DOHH2 (cell line): ENCODE results near the gene MST1.

Experiments
- H3F3A ChIP-seq: fragments of 200-600 bp; sonication (generic), shearing (Covaris generic); 2 replicates; pipeline ENCODE4 v1.6.0; 2016; ENCODE audit warnings: antibody characterized with exemption, mild to moderate bottlenecking; ENCODE audit not compliant: control insufficient read depth, insufficient read depth
- H3K27ac ChIP-seq: fragments of 200-600 bp; sonication (generic); 2 replicates; pipeline ENCODE4 v1.5.1; 2014; ENCODE audit warnings: low read depth, mild to moderate bottlenecking, low read length, moderate library complexity
- H3K27me3 ChIP-seq: fragments of 200-600 bp; sonication (generic); 2 replicates; pipeline ENCODE4 v1.6.1; 2014; ENCODE audit warnings: mild to moderate bottlenecking, low read length, mixed read lengths; ENCODE audit not compliant: control insufficient read depth
- H3K36me3 ChIP-seq: fragments of 200-600 bp; sonication (generic); 2 replicates; pipeline ENCODE4 v1.6.1; 2014; ENCODE audit warnings: mild to moderate bottlenecking, low read length, moderate library complexity, mixed read lengths; ENCODE audit not compliant: control insufficient read depth
- H3K4me1 ChIP-seq: fragments of 200-600 bp; sonication (generic); 2 replicates; pipeline ENCODE4 v1.6.1; 2014; ENCODE audit warnings: mild to moderate bottlenecking, low read length, mixed read lengths; ENCODE audit not compliant: control insufficient read depth
- H3K4me2 ChIP-seq: fragments of 200-600 bp; sonication (generic); 2 replicates; pipeline ENCODE4 v1.6.0; 2014; ENCODE audit warnings: mild to moderate bottlenecking, low read length, moderate library complexity
- H3K4me3 ChIP-seq: fragments of 200-600 bp; sonication (generic); 2 replicates; pipeline ENCODE4 v1.5.1; 2014; ENCODE audit warnings: mild to moderate bottlenecking, low read length, mixed read lengths
- H3K79me2 ChIP-seq: fragments of 200-600 bp; sonication (generic); 2 replicates; pipeline ENCODE4 v1.6.1; 2014; ENCODE audit warnings: mild to moderate bottlenecking, low read length, mixed read lengths; ENCODE audit not compliant: control insufficient read depth
- H3K9me2 ChIP-seq: fragments of 200-600 bp; sonication (generic); replicated peaks from 2 replicates; pipeline ENCODE4 v1.6.1; 2014; ENCODE audit warnings: mild to moderate bottlenecking, low read length, mixed read lengths; ENCODE audit not compliant: control insufficient read depth
- H3K9me3 ChIP-seq: fragments of 200-600 bp; sonication (generic); 2 replicates; pipeline ENCODE4 v1.6.1; 2014; ENCODE audit warnings: antibody characterized with exemption, low read length, mixed read lengths; ENCODE audit not compliant: control insufficient read depth, insufficient read depth
- H4K20me1 ChIP-seq: fragments of 200-600 bp; sonication (generic); 2 replicates; pipeline ENCODE4 v1.6.0; 2014; ENCODE audit warnings: low read depth, mild to moderate bottlenecking, antibody characterized with exemption, low read length, moderate library complexity; ENCODE audit not compliant: control insufficient read depth, insufficient read depth
- EZH2phosphoT487 ChIP-seq: fragments of 200-600 bp; sonication (generic); IDR thresholded peaks from 2 replicates; pipeline ENCODE4 v1.6.1; 2017; ENCODE audit warnings: borderline replicate concordance, mild to moderate bottlenecking, antibody characterized with exemption, low read length, moderate library complexity, mixed read lengths
- TF ChIP-seq, protein P1 (sequence below): fragments of 200-600 bp; sonication (generic); IDR thresholded peaks from one replicate; pipeline ENCODE4 v1.5.1; 2014; ENCODE audit warnings: antibody characterized with exemption, mild to moderate bottlenecking, low read depth, low read length; ENCODE audit not compliant: poor library complexity, severe bottlenecking

The MST1 gene

DNA sequence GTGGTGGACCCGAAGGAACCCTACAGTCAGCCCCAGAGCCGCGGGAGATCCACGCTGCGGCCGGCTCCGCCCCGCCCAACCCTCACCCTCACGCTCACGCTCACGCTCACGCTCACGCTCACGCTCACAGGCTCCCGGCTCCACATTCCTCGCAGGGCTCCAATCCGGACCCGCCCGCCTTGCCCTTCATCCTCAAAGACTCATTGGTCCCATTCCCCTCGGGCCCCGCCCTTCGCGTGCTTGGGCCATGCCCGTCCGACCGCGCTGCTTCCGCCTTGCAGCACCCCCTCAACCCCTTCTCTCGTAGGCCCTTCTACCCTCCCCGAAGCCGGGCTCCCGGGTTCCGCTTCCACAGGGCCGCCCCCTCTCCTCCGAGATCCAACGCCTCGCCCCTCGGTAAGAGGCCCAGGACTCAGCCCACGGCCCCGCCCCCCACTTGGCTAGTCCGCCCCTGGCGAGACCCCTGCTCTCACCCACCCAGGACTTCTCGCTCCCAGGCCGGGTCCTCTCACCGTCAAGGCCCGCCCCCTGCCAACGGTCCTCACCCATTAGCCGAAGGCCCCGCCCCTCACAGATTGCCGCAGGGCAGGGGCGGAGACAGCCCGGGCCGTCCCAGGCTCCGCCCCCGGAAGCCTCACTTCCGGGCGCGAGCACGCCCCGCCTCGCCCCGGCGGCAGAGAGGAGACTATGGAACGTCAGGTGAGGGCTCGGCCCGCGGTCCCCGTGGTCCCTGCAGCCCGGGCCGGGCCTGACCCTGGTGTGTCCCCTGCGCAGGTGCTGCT is 15.4 kb downstream of the MST1 start, which contains the start of gene APEH:
TSS of gene APEH (plus strand) at position 637 of the 782 bp plus-strand sequence. CDS start at position 688, 51 bp downstream.
- 0 out of 2 replicates have a peak, but pooled peaks cover 3% of the 10 kb centered on the region for H4K20me1 ChIP-seq
- TF ChIP-seq EZH2phosphoT487: no peak
- TF ChIP-seq, protein P1, sequence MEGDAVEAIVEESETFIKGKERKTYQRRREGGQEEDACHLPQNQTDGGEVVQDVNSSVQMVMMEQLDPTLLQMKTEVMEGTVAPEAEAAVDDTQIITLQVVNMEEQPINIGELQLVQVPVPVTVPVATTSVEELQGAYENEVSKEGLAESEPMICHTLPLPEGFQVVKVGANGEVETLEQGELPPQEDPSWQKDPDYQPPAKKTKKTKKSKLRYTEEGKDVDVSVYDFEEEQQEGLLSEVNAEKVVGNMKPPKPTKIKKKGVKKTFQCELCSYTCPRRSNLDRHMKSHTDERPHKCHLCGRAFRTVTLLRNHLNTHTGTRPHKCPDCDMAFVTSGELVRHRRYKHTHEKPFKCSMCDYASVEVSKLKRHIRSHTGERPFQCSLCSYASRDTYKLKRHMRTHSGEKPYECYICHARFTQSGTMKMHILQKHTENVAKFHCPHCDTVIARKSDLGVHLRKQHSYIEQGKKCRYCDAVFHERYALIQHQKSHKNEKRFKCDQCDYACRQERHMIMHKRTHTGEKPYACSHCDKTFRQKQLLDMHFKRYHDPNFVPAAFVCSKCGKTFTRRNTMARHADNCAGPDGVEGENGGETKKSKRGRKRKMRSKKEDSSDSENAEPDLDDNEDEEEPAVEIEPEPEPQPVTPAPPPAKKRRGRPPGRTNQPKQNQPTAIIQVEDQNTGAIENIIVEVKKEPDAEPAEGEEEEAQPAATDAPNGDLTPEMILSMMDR: no peak
- H3K36me3 ChIP-seq: peaks cover 44% of the 10 kb centered on the region
- H3K9me3 ChIP-seq: no peaks in the 10 kb centered on the region
- H3K27ac ChIP-seq: peak within 1 kb of the TSS; percentile 85
- H3K4me2 ChIP-seq: peak within 1 kb of the TSS; percentile 87
- no peaks in the 10 kb centered on the region for H3K27me3 ChIP-seq
- peak within 1 kb of the TSS; percentile 87 for H3K4me3 ChIP-seq
- H3K9me2 ChIP-seq: no peaks in the 10 kb centered on the region
- peaks cover 5% of the 10 kb centered on the region for H3F3A ChIP-seq
- peaks cover 18% of the 10 kb centered on the region for H3K4me1 ChIP-seq
- H3K79me2 ChIP-seq: peaks cover 31% of the 10 kb centered on the region

DNA sequence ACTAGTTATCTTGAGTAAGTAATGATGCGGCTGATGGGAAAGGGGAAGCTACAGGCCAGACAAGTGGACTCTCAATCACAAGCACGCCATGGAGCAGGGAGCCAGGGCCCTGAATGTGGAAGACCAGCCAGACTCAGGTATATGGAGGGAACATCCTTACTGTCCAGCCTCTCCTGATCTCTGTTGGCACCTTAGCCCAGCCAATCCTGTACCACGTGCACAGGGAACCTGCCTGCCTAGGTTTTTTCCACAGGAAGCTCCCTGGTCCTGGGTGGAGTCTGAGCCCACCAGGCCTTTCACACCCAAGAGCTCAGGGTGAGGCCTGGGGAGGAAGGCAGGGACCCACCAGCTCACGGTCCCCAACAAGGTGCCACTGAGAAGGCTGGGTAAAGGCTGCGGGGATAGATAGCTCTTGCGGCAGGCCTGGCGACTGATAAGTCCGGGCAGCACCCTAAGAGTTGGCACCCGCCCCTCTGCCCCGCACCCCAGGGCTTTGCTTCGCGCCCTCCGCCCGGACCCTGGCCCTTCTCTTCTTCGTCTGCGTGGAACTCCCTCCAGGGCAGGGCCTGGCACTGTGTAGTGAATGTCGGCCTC is 16.1 kb downstream of the MST1 start:
- TF ChIP-seq EZH2phosphoT487: no peak
- TF ChIP-seq, protein P1: no peak
- Histone ChIP-seq H3F3A (peaks cover 5% of the 10 kb centered on the region), H3K36me3 (peaks cover 38% of the 10 kb centered on the region), H3K4me1 (peaks cover 18% of the 10 kb centered on the region), H3K79me2 (peaks cover 31% of the 10 kb centered on the region), H3K9me2 (no peaks in the 10 kb centered on the region), H4K20me1 (0 out of 2 replicates have a peak, but pooled peaks cover 3% of the 10 kb centered on the region), H3K4me2 (peak overlapping the region; percentile 87), H3K27ac (peak overlapping the region; percentile 85), H3K9me3 (no peaks in the 10 kb centered on the region), H3K27me3 (no peaks in the 10 kb centered on the region), H3K4me3 (peak overlapping the region; percentile 87)

GRCh38 chr3:49671291-49672288 is 17.7 kb downstream of the MST1 start:
- Histone ChIP-seq H3K4me3 (no peak overlapping the region; the same call in 1 of the 2 replicates), H3K4me2 (peak overlapping the region; percentile 87), H3K79me2 (peaks cover 31% of the 10 kb centered on the region), H3K27ac (peak overlapping the region; percentile 7; the same call in 1 of the 2 replicates), H3F3A (peaks cover 5% of the 10 kb centered on the region), H4K20me1 (no peaks in the 10 kb centered on the region), H3K9me3 (no peaks in the 10 kb centered on the region), H3K4me1 (peaks cover 18% of the 10 kb centered on the region), H3K36me3 (peaks cover 21% of the 10 kb centered on the region), H3K9me2 (no peaks in the 10 kb centered on the region), H3K27me3 (no peaks in the 10 kb centered on the region)
- TF ChIP-seq, protein P1: peak; percentile 85
- no peak for TF ChIP-seq EZH2phosphoT487
